Right lobe of liver (tissue), 6 donors: ENCODE measurements around the gene HDAC4. TPM values are rescaled to one million over a fixed set of nuclear protein-coding genes. Genes with fewer than 3 reads are reported as not detected.

Experiments used
- ATAC-seq, 4 donors: fragments of 200-7000 bp; cut with Tn5 transposase; one replicate each; pipeline ENCODE4 v1.9.1; 2020; ENCODE audit warnings: mild to moderate bottlenecking in 4 of 4, moderate library complexity in 4 of 4
- DNase-seq, 3 donors: peaks; one replicate each; pipeline ENCODE4 v3.0.0-alpha.2; 2020
- H3K27ac ChIP-seq, 3 donors: fragments of 200-600 bp; one replicate each; pipeline ENCODE4 v1.8.0; 2022
- H3K27me3 ChIP-seq, 2 donors: fragments of 200-600 bp; one replicate each; pipeline ENCODE4 v1.8.0; 2022
- H3K36me3 ChIP-seq, 4 donors: fragments of 200-600 bp; sonication (generic) in 1 of 4; one replicate each; pipeline versions ENCODE4 v1.5.1 to v1.8.0; 2017 to 2022; ENCODE audit warnings: control low read depth in 1 of 4
- H3K4me1 ChIP-seq, 4 donors: fragments of 200-600 bp; sonication (generic) in 1 of 4; one replicate each; pipeline versions ENCODE4 v1.5.1 to v1.8.0; 2017 to 2022; ENCODE audit warnings: control low read depth in 1 of 4
- H3K4me3 ChIP-seq, 3 donors: fragments of 200-600 bp; one replicate each; pipeline ENCODE4 v1.8.0; 2022
- H3K9me3 ChIP-seq, 4 donors: fragments of 200-600 bp; sonication (generic) in 1 of 4; one replicate each; pipeline versions ENCODE4 v1.5.1 to v1.8.0; 2017 to 2022; ENCODE audit warnings: control low read depth in 1 of 4
- POLR2A ChIP-seq: fragments of 450-650 bp; IDR thresholded peaks from one replicate; pipeline ENCODE4 v1.6.1; 2017; ENCODE audit warnings: antibody characterized with exemption, mild to moderate bottlenecking
- WGBS: methylation state at CpG from one replicate; pipeline ENCODE4 v1.1.6; 2018; ENCODE audit warnings: low coverage, low lambda C conversion rate; ENCODE audit not compliant: insufficient coverage; ENCODE audit errors: missing lambda C conversion rate; 5-methylcytosine and 5-hydroxymethylcytosine counted together
- intact Hi-C, 2 donors: fragments of 100-400 bp; cut with DNase I; formaldehyde crosslinking; loops; one replicate each; pipeline versions ENCODE4 v1.11.2 to v1.14.1; 2022
- total RNA-seq, 6 experiments: library from RNA; depleted of rRNA in 2 of 6; stranded (reverse); fragments of >200 nt in 2 of 6; fragmentation: NEBNext Ultra II Directional in 3 of 6; extraction: Animal tissue kit (Norgen Biotek cat#: 25700) in 3 of 6; gene quantifications; one replicate each; pipeline versions ENCODE4 v1.1.0 to v1.2.4, GENCODE V29; 2016 to 2023
- TF ChIP-seq, protein P1 (sequence below), 4 donors: fragments of 200-600 bp in 3 of 4; fragments of 450-650 bp in 1 of 4; IDR thresholded peaks; one replicate each; pipeline versions ENCODE4 v1.5.1 to v1.8.0; 2016 to 2022; ENCODE audit warnings: antibody characterized with exemption in 4 of 4, mild to moderate bottlenecking in 2 of 4
- donor health status: DM: no; HTN: yes; CAD: no.
- donor health status: DM: no; HTN: no; CAD: no.
- donor health status: DM: no; HTN: no; CAD: no.
- donor health status: DM: no; HTN: yes; CAD: no.
- donor health status: DM: no; HTN: yes; CAD: no.

HDAC4 gene
- total RNA-seq, 6 experiments from 2014 or later = 8.9 to 22.4 (median 14.7) TPM

DNA sequence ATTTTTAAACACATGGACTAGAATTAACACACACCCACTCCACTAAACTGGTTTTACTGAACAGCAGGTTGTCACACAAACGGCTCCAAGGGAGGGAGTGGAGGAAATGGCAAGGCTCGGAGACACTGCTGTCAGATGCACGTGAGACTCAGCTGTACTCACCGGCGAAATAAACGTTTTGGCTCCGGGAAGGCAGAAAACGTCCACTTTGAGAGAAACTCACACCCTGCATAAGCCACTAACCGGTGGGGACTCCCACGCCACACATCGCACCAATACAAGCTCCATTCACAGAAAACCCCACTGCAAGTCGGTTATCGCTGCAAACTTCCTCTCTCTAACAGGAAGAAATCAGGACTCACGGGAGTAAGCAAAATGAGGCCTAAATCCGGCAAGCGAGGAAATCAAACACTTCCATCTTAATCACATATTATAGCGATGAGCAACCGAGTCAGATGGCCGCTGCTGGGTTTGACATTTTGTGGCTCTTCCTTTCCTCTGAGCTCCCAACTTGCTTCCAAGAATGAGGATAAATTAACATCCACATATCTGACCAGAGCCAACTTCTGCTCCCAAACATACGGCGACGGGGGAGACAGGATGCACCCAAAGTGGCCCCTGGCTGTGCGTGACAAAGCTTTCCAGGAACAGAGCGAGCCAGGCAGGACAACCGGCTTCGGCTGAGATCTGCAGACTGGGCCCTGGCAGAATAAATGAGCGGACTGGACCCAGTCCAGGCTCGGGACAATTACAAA lies 63.5 kb downstream of the HDAC4 start:
- DNase-seq (no peak), ATAC-seq (peak; percentile 59 to 81 (median 68))
- Histone ChIP-seq H3K4me1 (peaks cover 0 to 11% (median 0%) of the 10 kb centered on the region in 4 donors), H3K4me3 (no peak overlapping the region), H3K36me3 (no peaks in the 10 kb centered on the region), H3K27me3 (no peaks in the 10 kb centered on the region), H3K9me3 (no peaks in the 10 kb centered on the region), H3K27ac (peak overlapping the region in 1 of 3 donors; percentile 5)
- 71% methylated on average over 25 of the region's 28 CpGs for WGBS
- intact Hi-C loops = no loop called here
- no peak for TF ChIP-seq POLR2A
- TF ChIP-seq, protein P1, sequence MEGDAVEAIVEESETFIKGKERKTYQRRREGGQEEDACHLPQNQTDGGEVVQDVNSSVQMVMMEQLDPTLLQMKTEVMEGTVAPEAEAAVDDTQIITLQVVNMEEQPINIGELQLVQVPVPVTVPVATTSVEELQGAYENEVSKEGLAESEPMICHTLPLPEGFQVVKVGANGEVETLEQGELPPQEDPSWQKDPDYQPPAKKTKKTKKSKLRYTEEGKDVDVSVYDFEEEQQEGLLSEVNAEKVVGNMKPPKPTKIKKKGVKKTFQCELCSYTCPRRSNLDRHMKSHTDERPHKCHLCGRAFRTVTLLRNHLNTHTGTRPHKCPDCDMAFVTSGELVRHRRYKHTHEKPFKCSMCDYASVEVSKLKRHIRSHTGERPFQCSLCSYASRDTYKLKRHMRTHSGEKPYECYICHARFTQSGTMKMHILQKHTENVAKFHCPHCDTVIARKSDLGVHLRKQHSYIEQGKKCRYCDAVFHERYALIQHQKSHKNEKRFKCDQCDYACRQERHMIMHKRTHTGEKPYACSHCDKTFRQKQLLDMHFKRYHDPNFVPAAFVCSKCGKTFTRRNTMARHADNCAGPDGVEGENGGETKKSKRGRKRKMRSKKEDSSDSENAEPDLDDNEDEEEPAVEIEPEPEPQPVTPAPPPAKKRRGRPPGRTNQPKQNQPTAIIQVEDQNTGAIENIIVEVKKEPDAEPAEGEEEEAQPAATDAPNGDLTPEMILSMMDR (IDR thresholded peaks at IDR 0.05) = no peak

DNA sequence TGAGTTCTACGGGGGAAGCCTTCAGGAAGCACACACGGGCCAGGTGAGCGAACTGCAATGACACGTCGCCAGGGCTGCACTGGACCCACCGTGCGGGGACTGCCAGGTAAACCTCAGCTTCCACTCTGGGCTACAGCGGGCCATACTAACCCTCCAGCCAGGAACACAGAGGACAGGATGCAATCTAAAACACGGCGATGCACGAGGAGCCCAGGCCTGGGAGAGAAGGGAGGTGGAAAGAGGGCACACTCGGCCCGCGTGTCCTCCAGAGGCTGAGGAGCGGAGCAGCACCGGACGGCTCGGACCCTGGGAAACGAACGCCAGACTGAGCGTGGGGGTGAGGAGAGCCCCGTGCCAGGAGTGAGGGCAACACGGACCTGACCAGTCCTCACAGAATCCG lies 69.3 kb downstream of the HDAC4 start:
- DNase-seq = no peak
- H3K27me3 ChIP-seq = no peaks in the 10 kb centered on the region
- intact Hi-C loops = no loop called here
- ATAC-seq = no peak
- no peaks in the 10 kb centered on the region for H3K36me3 ChIP-seq
- no peaks in the 10 kb centered on the region for H3K9me3 ChIP-seq
- H3K27ac ChIP-seq = no peak overlapping the region
- no peak overlapping the region for H3K4me3 ChIP-seq
- WGBS = 82% methylated on average over 7 of the region's 24 CpGs
- H3K4me1 ChIP-seq = peaks cover 0 to 38% (median 17%) of the 10 kb centered on the region in 4 donors
- TF ChIP-seq, protein P1 (IDR thresholded peaks at IDR 0.05) = no peak
- no peak for TF ChIP-seq POLR2A

DNA sequence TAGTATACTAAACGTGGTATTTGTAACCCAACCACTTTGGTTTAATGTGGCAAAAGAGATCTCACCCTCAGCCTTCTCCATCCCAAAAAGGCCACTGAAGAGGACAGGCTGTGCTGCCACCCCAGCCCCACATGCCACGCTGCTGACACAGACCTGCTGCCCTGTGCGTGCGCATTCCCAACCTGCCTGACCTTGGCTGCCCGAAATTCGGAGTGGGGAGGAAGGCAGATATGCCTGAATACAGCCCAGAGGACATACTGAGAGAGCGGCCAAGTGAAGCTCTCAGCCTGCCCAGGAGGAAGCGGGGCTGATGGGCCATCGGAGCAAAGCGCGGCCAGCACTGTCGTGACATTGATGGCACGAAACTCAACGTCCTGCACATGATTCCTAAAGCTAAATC lies 70.0 kb downstream of the HDAC4 start:
- TF ChIP-seq, protein P1 (IDR thresholded peaks at IDR 0.05) = no peak
- TF ChIP-seq POLR2A = no peak
- no peaks in the 10 kb centered on the region for H3K27me3 ChIP-seq
- DNase-seq = no peak
- intact Hi-C loops = no loop called here
- H3K4me1 ChIP-seq = peaks cover 0 to 38% (median 17%) of the 10 kb centered on the region in 4 donors
- no peak overlapping the region for H3K4me3 ChIP-seq
- ATAC-seq = no peak
- H3K9me3 ChIP-seq = no peaks in the 10 kb centered on the region
- no peaks in the 10 kb centered on the region for H3K36me3 ChIP-seq
- peak overlapping the region in 1 of 3 donors; percentile 83 for H3K27ac ChIP-seq
- WGBS = 67% methylated on average over 5 of the region's 14 CpGs

DNA sequence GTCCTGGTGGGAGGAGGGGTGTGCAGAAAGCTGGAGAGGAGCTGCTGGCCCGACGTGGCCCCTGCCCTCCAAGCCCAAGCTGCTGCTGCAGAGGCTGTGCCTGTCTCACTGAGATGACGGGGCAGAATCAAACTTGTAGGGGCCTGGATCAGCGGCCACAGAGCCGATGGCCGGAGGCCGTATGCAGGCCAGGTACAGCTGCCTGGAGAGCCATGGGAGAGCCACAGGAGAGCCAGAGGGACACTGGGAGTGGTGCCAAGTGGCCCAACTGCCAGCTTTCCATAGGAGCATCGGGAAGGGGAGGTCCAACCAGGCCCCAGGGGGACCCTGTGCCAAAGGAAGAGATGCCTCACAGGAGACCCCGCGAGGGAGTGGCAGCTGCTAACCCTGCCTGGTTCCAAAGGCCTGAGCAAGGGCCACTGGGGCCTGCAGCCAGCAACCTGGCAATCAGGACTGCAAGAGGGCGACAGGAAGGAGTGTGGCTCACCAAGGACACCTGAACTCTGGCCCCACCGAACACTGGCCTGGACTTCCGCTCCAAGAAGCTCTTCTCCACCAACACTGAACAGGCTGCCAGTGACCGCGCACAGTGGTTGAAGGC lies 70.7 kb downstream of the HDAC4 start:
- ATAC-seq (peak; percentile 69 to 80 (median 76)), DNase-seq (peak; percentile 71 to 93 (median 92))
- no peaks in the 10 kb centered on the region for H3K9me3 ChIP-seq
- WGBS = 49% methylated on average over 7 of the region's 15 CpGs
- TF ChIP-seq POLR2A = no peak
- TF ChIP-seq, protein P1 (IDR thresholded peaks at IDR 0.05) = no peak
- peak overlapping the region in 1 of 3 donors; percentile 5 for H3K4me3 ChIP-seq
- intact Hi-C loops = no loop called here
- H3K36me3 ChIP-seq = no peaks in the 10 kb centered on the region
- peak overlapping the region in 1 of 3 donors; percentile 83 for H3K27ac ChIP-seq
- H3K27me3 ChIP-seq = no peaks in the 10 kb centered on the region
- H3K4me1 ChIP-seq = peaks cover 0 to 38% (median 17%) of the 10 kb centered on the region in 4 donors
